ENCODE data around the gene SPRR2A. TPM values are rescaled to one million over a fixed set of nuclear protein-coding genes. Genes with fewer than 3 reads are reported as not detected.

Gene SPRR2A
- polyA plus RNA-seq, 1 donor from 2014 or later: not detected

GRCh38 chr1:153094426-153094825, 37.1 kb upstream of the SPRR2A start, which contains the start of gene SPRR2E:
SPRR2E (minus strand) TSS chr1:153094526; CDS start chr1:153093751, 775 bp downstream.
- H3K79me2 ChIP-seq (replicated peaks; ENCODE audit: insufficient read depth, low read length): no peaks in the 10 kb centered on the region
- no peak for TF ChIP-seq SMC3 (conservative IDR thresholded peaks at IDR 0.05; ENCODE audit: poor library complexity)
- TF ChIP-seq MXI1 (conservative IDR thresholded peaks at IDR 0.05; ENCODE audit: poor library complexity, severe bottlenecking): no peak
- TF ChIP-seq EP300 (conservative IDR thresholded peaks at IDR 0.05; ENCODE audit: poor library complexity, severe bottlenecking): no peak
- TF ChIP-seq, protein P1, sequence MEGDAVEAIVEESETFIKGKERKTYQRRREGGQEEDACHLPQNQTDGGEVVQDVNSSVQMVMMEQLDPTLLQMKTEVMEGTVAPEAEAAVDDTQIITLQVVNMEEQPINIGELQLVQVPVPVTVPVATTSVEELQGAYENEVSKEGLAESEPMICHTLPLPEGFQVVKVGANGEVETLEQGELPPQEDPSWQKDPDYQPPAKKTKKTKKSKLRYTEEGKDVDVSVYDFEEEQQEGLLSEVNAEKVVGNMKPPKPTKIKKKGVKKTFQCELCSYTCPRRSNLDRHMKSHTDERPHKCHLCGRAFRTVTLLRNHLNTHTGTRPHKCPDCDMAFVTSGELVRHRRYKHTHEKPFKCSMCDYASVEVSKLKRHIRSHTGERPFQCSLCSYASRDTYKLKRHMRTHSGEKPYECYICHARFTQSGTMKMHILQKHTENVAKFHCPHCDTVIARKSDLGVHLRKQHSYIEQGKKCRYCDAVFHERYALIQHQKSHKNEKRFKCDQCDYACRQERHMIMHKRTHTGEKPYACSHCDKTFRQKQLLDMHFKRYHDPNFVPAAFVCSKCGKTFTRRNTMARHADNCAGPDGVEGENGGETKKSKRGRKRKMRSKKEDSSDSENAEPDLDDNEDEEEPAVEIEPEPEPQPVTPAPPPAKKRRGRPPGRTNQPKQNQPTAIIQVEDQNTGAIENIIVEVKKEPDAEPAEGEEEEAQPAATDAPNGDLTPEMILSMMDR (IDR thresholded peaks at IDR 0.05; ENCODE audit: poor library complexity, severe bottlenecking): no peak
- TF ChIP-seq, protein P2, sequence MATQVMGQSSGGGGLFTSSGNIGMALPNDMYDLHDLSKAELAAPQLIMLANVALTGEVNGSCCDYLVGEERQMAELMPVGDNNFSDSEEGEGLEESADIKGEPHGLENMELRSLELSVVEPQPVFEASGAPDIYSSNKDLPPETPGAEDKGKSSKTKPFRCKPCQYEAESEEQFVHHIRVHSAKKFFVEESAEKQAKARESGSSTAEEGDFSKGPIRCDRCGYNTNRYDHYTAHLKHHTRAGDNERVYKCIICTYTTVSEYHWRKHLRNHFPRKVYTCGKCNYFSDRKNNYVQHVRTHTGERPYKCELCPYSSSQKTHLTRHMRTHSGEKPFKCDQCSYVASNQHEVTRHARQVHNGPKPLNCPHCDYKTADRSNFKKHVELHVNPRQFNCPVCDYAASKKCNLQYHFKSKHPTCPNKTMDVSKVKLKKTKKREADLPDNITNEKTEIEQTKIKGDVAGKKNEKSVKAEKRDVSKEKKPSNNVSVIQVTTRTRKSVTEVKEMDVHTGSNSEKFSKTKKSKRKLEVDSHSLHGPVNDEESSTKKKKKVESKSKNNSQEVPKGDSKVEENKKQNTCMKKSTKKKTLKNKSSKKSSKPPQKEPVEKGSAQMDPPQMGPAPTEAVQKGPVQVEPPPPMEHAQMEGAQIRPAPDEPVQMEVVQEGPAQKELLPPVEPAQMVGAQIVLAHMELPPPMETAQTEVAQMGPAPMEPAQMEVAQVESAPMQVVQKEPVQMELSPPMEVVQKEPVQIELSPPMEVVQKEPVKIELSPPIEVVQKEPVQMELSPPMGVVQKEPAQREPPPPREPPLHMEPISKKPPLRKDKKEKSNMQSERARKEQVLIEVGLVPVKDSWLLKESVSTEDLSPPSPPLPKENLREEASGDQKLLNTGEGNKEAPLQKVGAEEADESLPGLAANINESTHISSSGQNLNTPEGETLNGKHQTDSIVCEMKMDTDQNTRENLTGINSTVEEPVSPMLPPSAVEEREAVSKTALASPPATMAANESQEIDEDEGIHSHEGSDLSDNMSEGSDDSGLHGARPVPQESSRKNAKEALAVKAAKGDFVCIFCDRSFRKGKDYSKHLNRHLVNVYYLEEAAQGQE (IDR thresholded peaks at IDR 0.05; ENCODE audit: borderline replicate concordance): no peak
- no peak for TF ChIP-seq POLR2AphosphoS5 (IDR thresholded peaks at IDR 0.05)
- TF ChIP-seq EZH2 (IDR thresholded peaks at IDR 0.05; ENCODE audit: borderline replicate concordance, insufficient read depth, low read length, poor library complexity, severe bottlenecking): no peak

GRCh38 chr1:153087652-153088051, 30.3 kb upstream of the SPRR2A start:
- no peaks in the 10 kb centered on the region for H3F3A ChIP-seq (ENCODE audit: insufficient read depth, low read length, poor library complexity, severe bottlenecking)
- no peaks in the 10 kb centered on the region for H3K36me3 ChIP-seq (ENCODE audit: insufficient read depth, low read length)
- TF ChIP-seq SMC3 (conservative IDR thresholded peaks at IDR 0.05; ENCODE audit: poor library complexity) (no peak), TAF1 (IDR thresholded peaks at IDR 0.05; ENCODE audit: low read depth) (no peak), EZH2 (IDR thresholded peaks at IDR 0.05; ENCODE audit: borderline replicate concordance, insufficient read depth, low read length, poor library complexity, severe bottlenecking) (no peak), EP300 (conservative IDR thresholded peaks at IDR 0.05; ENCODE audit: poor library complexity, severe bottlenecking) (no peak), MXI1 (conservative IDR thresholded peaks at IDR 0.05; ENCODE audit: poor library complexity, severe bottlenecking) (no peak), RAD21 (conservative IDR thresholded peaks at IDR 0.05) (no peak), POLR2AphosphoS5 (IDR thresholded peaks at IDR 0.05) (no peak)
- TF ChIP-seq, protein P2 (IDR thresholded peaks at IDR 0.05; ENCODE audit: borderline replicate concordance): no peak
- TF ChIP-seq, protein P1 (IDR thresholded peaks at IDR 0.05; ENCODE audit: poor library complexity, severe bottlenecking): no peak
- H3K79me2 ChIP-seq (replicated peaks; ENCODE audit: insufficient read depth, low read length): no peaks in the 10 kb centered on the region
- no peak overlapping the region for H3K27ac ChIP-seq (ENCODE audit: low read length)
- no peak overlapping the region for H3K9ac ChIP-seq (ENCODE audit: low read length)
- H3K9me3 ChIP-seq (ENCODE audit: low read length): no peaks in the 10 kb centered on the region
- no peak overlapping the region for H2AFZ ChIP-seq (ENCODE audit: low read depth, low read length)
- H3K9me2 ChIP-seq (ENCODE audit: insufficient read depth, low read length): no peaks in the 10 kb centered on the region
- no peak overlapping the region for H3K4me2 ChIP-seq (ENCODE audit: low read length)
- H4K20me1 ChIP-seq (ENCODE audit: insufficient read depth): no peaks in the 10 kb centered on the region
- no peaks in the 10 kb centered on the region for H3K27me3 ChIP-seq (ENCODE audit: insufficient read depth, low read depth, low read length)
- H3K4me3 ChIP-seq (ENCODE audit: low read length): no peak overlapping the region

More at GRCh38 chr1:153094426-153094825, 37.1 kb upstream of the SPRR2A start, which contains the start of gene SPRR2E:
- Histone ChIP-seq H4K20me1 (ENCODE audit: insufficient read depth) (no peaks in the 10 kb centered on the region), H3K9me2 (ENCODE audit: insufficient read depth, low read length) (no peaks in the 10 kb centered on the region), H3K4me3 (ENCODE audit: low read length) (no peak within 1 kb of the TSS), H3K27ac (ENCODE audit: low read length) (no peak within 1 kb of the TSS), H3K9me3 (ENCODE audit: low read length) (no peaks in the 10 kb centered on the region), H3K4me2 (ENCODE audit: low read length) (no peak within 1 kb of the TSS), H3K36me3 (ENCODE audit: insufficient read depth, low read length) (no peaks in the 10 kb centered on the region), H2AFZ (ENCODE audit: low read depth, low read length) (no peak within 1 kb of the TSS), H3K9ac (ENCODE audit: low read length) (no peak within 1 kb of the TSS), H3K27me3 (ENCODE audit: insufficient read depth, low read depth, low read length) (no peaks in the 10 kb centered on the region), H3F3A (ENCODE audit: insufficient read depth, low read length, poor library complexity, severe bottlenecking) (no peaks in the 10 kb centered on the region)
